NCI-H345 treated with DMSO at 0.1 percent for 48 hours (cell line): ENCODE results near the gene IFT80.
"Not testable (repeated sequence)": the region's sequence is repeated elsewhere in the genome, so short reads cannot be mapped to it uniquely, and the experiment has no call there.

ENCODE experiments used
- DNase-seq: peaks from one replicate; lab custom pipeline; 2025; ENCODE audit not compliant: unreplicated experiment; lab: John Stamatoyannopoulos, UW

Gene IFT80

GRCh38 chr3:160369784-160370183 lies 29.2 kb downstream of the IFT80 start:
- no peak for DNase-seq

GRCh38 chr3:160368804-160369203 lies 30.2 kb downstream of the IFT80 start:
- DNase-seq, result no peak

GRCh38 chr3:160365869-160366522 lies 33.0 kb downstream of the IFT80 start:
- no peak for DNase-seq

GRCh38 chr3:160362896-160363295 lies 36.1 kb downstream of the IFT80 start:
- DNase-seq, result not testable (repeated sequence)

- DNase-seq, result no peak
These were observed 43.2 kb downstream of the IFT80 start for GRCh38 chr3:160355826-160356225.

GRCh38 chr3:160346511-160346910 lies 52.5 kb downstream of the IFT80 start:
- no peak for DNase-seq

- DNase-seq, result no peak
These were observed 55.9 kb downstream of the IFT80 start for GRCh38 chr3:160343132-160343531.

- DNase-seq, result no peak
These were observed 58.7 kb downstream of the IFT80 start for GRCh38 chr3:160340351-160340750.

- DNase-seq, result no peak
These were observed 67.7 kb downstream of the IFT80 start for GRCh38 chr3:160331127-160331937.

- no peak for DNase-seq
These were observed 68.3 kb downstream of the IFT80 start for GRCh38 chr3:160330690-160331089.

- no peak for DNase-seq
These were observed 68.9 kb downstream of the IFT80 start for GRCh38 chr3:160330109-160330508.

GRCh38 chr3:160326286-160326685 lies 72.7 kb downstream of the IFT80 start:
- not testable (repeated sequence) for DNase-seq

GRCh38 chr3:160321821-160322220 lies 77.2 kb downstream of the IFT80 start:
- not testable (repeated sequence) for DNase-seq

GRCh38 chr3:160319322-160319721 lies 79.7 kb downstream of the IFT80 start:
- no peak for DNase-seq

- DNase-seq, result no peak
These were observed 84.0 kb downstream of the IFT80 start for GRCh38 chr3:160314995-160315394.

GRCh38 chr3:160312014-160312624 lies 86.9 kb downstream of the IFT80 start:
- DNase-seq, result no peak

GRCh38 chr3:160302806-160303205 lies 96.2 kb downstream of the IFT80 start:
- no peak for DNase-seq

GRCh38 chr3:160296591-160296990 lies 102.4 kb downstream of the IFT80 start:
- DNase-seq, result no peak

- DNase-seq, result no peak
These were observed 107.1 kb downstream of the IFT80 start for GRCh38 chr3:160291909-160292299.

- no peak for DNase-seq
These were observed 107.6 kb downstream of the IFT80 start for GRCh38 chr3:160291290-160291908.

GRCh38 chr3:160287666-160288065 lies 111.4 kb downstream of the IFT80 start:
- no peak for DNase-seq

GRCh38 chr3:160286231-160286630 lies 112.8 kb downstream of the IFT80 start:
- no peak for DNase-seq
